SH-SY5Y (cell line): ENCODE data around the gene ERFL.

Experiments
- GATA2 ChIP-seq: IDR thresholded peaks from 2 replicates; pipeline ENCODE4 v1.6.1; 2011; ENCODE audit warnings: mild to moderate bottlenecking, low read depth, low read length
- GATA3 ChIP-seq: IDR thresholded peaks from 2 replicates; pipeline ENCODE4 v1.6.1; 2011; ENCODE audit warnings: low read depth, mild to moderate bottlenecking, low read length, moderate library complexity

GRCh38 chr19:41960973-41961372 is 32.7 kb upstream of the ERFL start:
- TF ChIP-seq GATA2 (no peak), GATA3 (no peak)
